Measurements from ENCODE around the gene ULK4.

Gene ULK4

GRCh38 chr3:41627477-41628087 lies 334.3 kb downstream of the ULK4 start:
- DNase-seq: no peak

- DNase-seq: no peak
These were observed 349.1 kb downstream of the ULK4 start for GRCh38 chr3:41612853-41613252.

- DNase-seq: no peak
These were observed 350.9 kb downstream of the ULK4 start for GRCh38 chr3:41611008-41611407.

- DNase-seq: no peak
These were observed 353.6 kb downstream of the ULK4 start for GRCh38 chr3:41608347-41608746.

GRCh38 chr3:41603807-41604206 lies 358.1 kb downstream of the ULK4 start:
- DNase-seq: no peak

GRCh38 chr3:41602121-41602520 lies 359.8 kb downstream of the ULK4 start:
- no peak for DNase-seq

GRCh38 chr3:41601404-41601987 lies 360.4 kb downstream of the ULK4 start:
- DNase-seq: no peak

GRCh38 chr3:41600616-41601015 lies 361.3 kb downstream of the ULK4 start:
- no peak for DNase-seq

GRCh38 chr3:41599127-41599484 lies 362.8 kb downstream of the ULK4 start:
- no peak for DNase-seq

GRCh38 chr3:41598402-41599126 lies 363.3 kb downstream of the ULK4 start:
- no peak for DNase-seq

- no peak for DNase-seq
These were observed 368.1 kb downstream of the ULK4 start for GRCh38 chr3:41593774-41594173.

GRCh38 chr3:41592753-41593510 lies 369.0 kb downstream of the ULK4 start:
- DNase-seq: no peak

GRCh38 chr3:41583014-41583413 lies 378.9 kb downstream of the ULK4 start:
- DNase-seq: no peak

- no peak for DNase-seq
These were observed 380.2 kb downstream of the ULK4 start for GRCh38 chr3:41581700-41582099.

- DNase-seq: no peak
These were observed 381.5 kb downstream of the ULK4 start for GRCh38 chr3:41580274-41580959.

- no peak for DNase-seq
These were observed 382.0 kb downstream of the ULK4 start for GRCh38 chr3:41579861-41580260.

- no peak for DNase-seq
These were observed 383.1 kb downstream of the ULK4 start for GRCh38 chr3:41578798-41579197.

GRCh38 chr3:41575724-41576123 lies 386.2 kb downstream of the ULK4 start:
- peak; percentile 33 for DNase-seq

GRCh38 chr3:41574900-41575299 lies 387.0 kb downstream of the ULK4 start:
- DNase-seq: peak; percentile 0

GRCh38 chr3:41573591-41573990 lies 388.3 kb downstream of the ULK4 start:
- no peak for DNase-seq

GRCh38 chr3:41572092-41572491 lies 389.8 kb downstream of the ULK4 start:
- DNase-seq: no peak

- DNase-seq: no peak
These were observed 392.1 kb downstream of the ULK4 start for GRCh38 chr3:41569632-41570305.
